GM21576 (cell line): ENCODE results near the gene TP53I13.

Experiments
- ATAC-seq: cut with Tn5 transposase; IDR thresholded peaks from one replicate; pipeline ENCODE4 v1.9.1; 2021; ENCODE audit warnings: mild to moderate bottlenecking, moderate library complexity; ENCODE audit not compliant: unreplicated experiment

Gene TP53I13

GRCh38 chr17:29578626-29579485 lies 10.4 kb downstream of the TP53I13 start:
- ATAC-seq = no peak

- ATAC-seq = peak; percentile 66
Observed at GRCh38 chr17:29579866-29580771, 11.6 kb downstream of the TP53I13 start.

- ATAC-seq = no peak
Observed at GRCh38 chr17:29581583-29582253, 13.2 kb downstream of the TP53I13 start.

- no peak for ATAC-seq
Observed at GRCh38 chr17:29582254-29582765, 13.8 kb downstream of the TP53I13 start.

- ATAC-seq = no peak
Observed at GRCh38 chr17:29582772-29583171, 14.3 kb downstream of the TP53I13 start.

- no peak for ATAC-seq
Observed at GRCh38 chr17:29583324-29584248, 15.1 kb downstream of the TP53I13 start.

- no peak for ATAC-seq
Observed at GRCh38 chr17:29584452-29585079, 16.1 kb downstream of the TP53I13 start.

- ATAC-seq = no peak
Observed at GRCh38 chr17:29585080-29585751, 16.7 kb downstream of the TP53I13 start.

GRCh38 chr17:29586676-29587469 lies 18.4 kb downstream of the TP53I13 start:
- no peak for ATAC-seq

GRCh38 chr17:29587591-29587990 lies 19.1 kb downstream of the TP53I13 start:
- ATAC-seq = no peak

- ATAC-seq = no peak
Observed at GRCh38 chr17:29588017-29588561, 19.6 kb downstream of the TP53I13 start.

GRCh38 chr17:29588562-29589411 lies 20.3 kb downstream of the TP53I13 start:
- no peak for ATAC-seq

GRCh38 chr17:29589524-29590410 lies 21.3 kb downstream of the TP53I13 start, which contains the start of gene GIT1:
Gene GIT1, minus strand, starts transcription at chr17:29589648. Its CDS starts 270 bp downstream, at chr17:29589378.
- ATAC-seq = peak; percentile 38

GRCh38 chr17:29590411-29591145 lies 22.1 kb downstream of the TP53I13 start:
- ATAC-seq = no peak

GRCh38 chr17:29591146-29591736 lies 22.7 kb downstream of the TP53I13 start:
- ATAC-seq = no peak
